HEK293T (cell line): ENCODE measurements around the gene SPACA6.
A peak's percentile ranks its signal among the peaks of the same experiment; 100 is the strongest.

Experiments used
- CTCF ChIA-PET: fragments of 350-600 bp; formaldehyde crosslinking; extraction: SDS; loops from one replicate; lab custom pipeline; 2021; ENCODE audit warnings: antibody characterized with exemption, inconsistent platforms; lab: Yijun Ruan, JAX
- POLR2A ChIA-PET: fragments of 350-600 bp; formaldehyde crosslinking; extraction: SDS; loops from one replicate; lab custom pipeline; 2020; ENCODE audit warnings: antibody characterized with exemption, inconsistent platforms; lab: Yijun Ruan, JAX
- DNase-seq: peaks from one replicate; pipeline ENCODE4 v3.0.0; 2012; ENCODE audit warnings: mixed read lengths; ENCODE audit errors: extremely low spot score
- ARNT ChIP-seq: fragments of 450-650 bp; IDR thresholded peaks from 2 replicates; pipeline ENCODE4 v1.6.1; 2017; ENCODE audit warnings: mild to moderate bottlenecking
- BHLHE40 ChIP-seq: fragments of 450-650 bp; IDR thresholded peaks from 2 replicates; pipeline ENCODE4 v1.6.1; 2016; ENCODE audit warnings: mild to moderate bottlenecking, moderate library complexity, borderline replicate concordance
- CTBP1 ChIP-seq: fragments of 450-650 bp; IDR thresholded peaks from 2 replicates; pipeline ENCODE4 v1.6.1; 2016; ENCODE audit warnings: borderline replicate concordance
- ELF4 ChIP-seq: fragments of 450-650 bp; IDR thresholded peaks from 2 replicates; pipeline ENCODE4 v1.6.1; 2017; ENCODE audit warnings: antibody characterized with exemption
- FOXA1 ChIP-seq: fragments of 450-650 bp; IDR thresholded peaks from 2 replicates; pipeline ENCODE4 v1.6.1; 2016; ENCODE audit warnings: mild to moderate bottlenecking
- FOXK2 ChIP-seq: fragments of 450-650 bp; IDR thresholded peaks from 2 replicates; pipeline ENCODE4 v1.6.1; 2016; ENCODE audit warnings: mild to moderate bottlenecking
- FOXM1 ChIP-seq: fragments of 450-650 bp; IDR thresholded peaks from 2 replicates; pipeline ENCODE4 v1.6.1; 2017; ENCODE audit warnings: mild to moderate bottlenecking, borderline replicate concordance
- HDGF ChIP-seq: fragments of 450-650 bp; IDR thresholded peaks from 2 replicates; pipeline ENCODE4 v1.6.1; 2017; ENCODE audit warnings: antibody characterized with exemption, borderline replicate concordance
- L3MBTL2 ChIP-seq: fragments of 450-650 bp; conservative IDR thresholded peaks from 2 replicates; pipeline ENCODE4 v1.6.1; 2016; ENCODE audit warnings: mild to moderate bottlenecking
- LEF1 ChIP-seq: fragments of 450-650 bp; IDR thresholded peaks from 2 replicates; pipeline ENCODE4 v1.6.1; 2017; ENCODE audit warnings: mild to moderate bottlenecking, borderline replicate concordance
- NFRKB ChIP-seq: fragments of 450-650 bp; IDR thresholded peaks from 2 replicates; pipeline ENCODE4 v1.6.1; 2016; ENCODE audit warnings: mild to moderate bottlenecking, moderate library complexity
- PKNOX1 ChIP-seq: fragments of 450-650 bp; IDR thresholded peaks from 2 replicates; pipeline ENCODE4 v1.6.1; 2016
- SP1 ChIP-seq: fragments of 450-650 bp; IDR thresholded peaks from 2 replicates; pipeline ENCODE4 v1.6.1; 2017
- SUZ12 ChIP-seq: fragments of 450-650 bp; IDR thresholded peaks from 2 replicates; pipeline ENCODE4 v1.6.1; 2016; ENCODE audit warnings: mild to moderate bottlenecking
- TARDBP ChIP-seq: fragments of 450-650 bp; IDR thresholded peaks from 2 replicates; pipeline ENCODE4 v1.6.1; 2016
- ZNF384 ChIP-seq: fragments of 450-650 bp; IDR thresholded peaks from 2 replicates; pipeline ENCODE4 v1.6.1; 2016

The SPACA6 gene

GRCh38 chr19:51702825-51703574, 9.9 kb downstream of the SPACA6 start:
- DNase-seq: no peak
- TF ChIP-seq FOXA1 (no peak), CTBP1 (no peak), ELF4 (no peak), BHLHE40 (no peak)
- POLR2A ChIA-PET: interaction anchor here (4.2 kb wide), 1 partner anchor 14 kb away, joined by 31 read pairs; no protein-coding TSS in a partner anchor
- CTCF ChIA-PET: interaction anchor here (1.2 to 1.6 kb wide), 2 partner anchors 8 to 75 kb away, joined by 4 to 7 read pairs; no protein-coding TSS in a partner anchor

- CTCF ChIA-PET: interaction anchor here (0.6 to 1.6 kb wide), 3 partner anchors 9 to 607 kb away, joined by 3 to 7 read pairs (median 4); no protein-coding TSS in a partner anchor
- POLR2A ChIA-PET: interaction anchor here (0.7 to 4.2 kb wide), 2 partner anchors 11 to 15 kb away, joined by 3 to 31 read pairs; no protein-coding TSS in a partner anchor
- DNase-seq: peak; percentile 94
- TF ChIP-seq PKNOX1 (peak; percentile 64; the same call in 1 of the 2 replicates), CTBP1 (no peak), HDGF (no peak), ELF4 (peak; percentile 34; the same call in 1 of the 2 replicates)
Observed at GRCh38 chr19:51703575-51704515, 10.7 kb downstream of the SPACA6 start.

- DNase-seq: no peak
- TF ChIP-seq PKNOX1 (no peak), BHLHE40 (no peak), NFRKB (no peak)
- CTCF ChIA-PET: interaction anchor here (1.2 to 1.6 kb wide), 2 partner anchors 10 to 73 kb away, joined by 4 to 7 read pairs; no protein-coding TSS in a partner anchor
- POLR2A ChIA-PET: interaction anchor here (4.2 kb wide), 1 partner anchor 15 kb away, joined by 31 read pairs; no protein-coding TSS in a partner anchor
Observed at GRCh38 chr19:51704626-51705025, 11.5 kb downstream of the SPACA6 start.

GRCh38 chr19:51706296-51706695, 13.2 kb downstream of the SPACA6 start:
- POLR2A ChIA-PET: no interaction called here
- CTCF ChIA-PET: no interaction called here
- no peak for DNase-seq
- TF ChIP-seq BHLHE40 (no peak), NFRKB (no peak), L3MBTL2 (no peak), LEF1 (no peak), FOXA1 (no peak), HDGF (no peak), FOXK2 (no peak), TARDBP (no peak), SP1 (no peak), ARNT (no peak), ZNF384 (no peak), PKNOX1 (no peak), CTBP1 (no peak), ELF4 (no peak), FOXM1 (no peak), SUZ12 (no peak)

- TF ChIP-seq BHLHE40: no peak
- no peak for TF ChIP-seq SP1
- no peak for TF ChIP-seq TARDBP
- no peak for TF ChIP-seq SUZ12
- TF ChIP-seq FOXK2: no peak
- TF ChIP-seq NFRKB: no peak
- TF ChIP-seq L3MBTL2: no peak
- no peak for TF ChIP-seq FOXM1
- no peak for TF ChIP-seq PKNOX1
- DNase-seq: no peak
- POLR2A ChIA-PET: no interaction called here
- CTCF ChIA-PET: no interaction called here
Observed at GRCh38 chr19:51706885-51707284, 13.8 kb downstream of the SPACA6 start.

- CTCF ChIA-PET: no interaction called here
- DNase-seq: no peak
- POLR2A ChIA-PET: no interaction called here
- no peak for TF ChIP-seq BHLHE40
- TF ChIP-seq L3MBTL2: no peak
- no peak for TF ChIP-seq FOXK2
- no peak for TF ChIP-seq HDGF
- no peak for TF ChIP-seq PKNOX1
- no peak for TF ChIP-seq CTBP1
- no peak for TF ChIP-seq FOXM1
- no peak for TF ChIP-seq ARNT
- no peak for TF ChIP-seq LEF1
- no peak for TF ChIP-seq ZNF384
- TF ChIP-seq FOXA1: no peak
- no peak for TF ChIP-seq TARDBP
- TF ChIP-seq SP1: no peak
- TF ChIP-seq ELF4: no peak
- TF ChIP-seq NFRKB: no peak
- TF ChIP-seq SUZ12: no peak
Observed at GRCh38 chr19:51708811-51709210, 15.7 kb downstream of the SPACA6 start.
